Prostate gland (tissue), 2 donors: ENCODE measurements around the gene SLIT3. TPM values are rescaled to one million over a fixed set of nuclear protein-coding genes. Genes with fewer than 3 reads are reported as not detected.

Experiments used
- DNase-seq: peaks from one replicate; pipeline ENCODE4 v3.0.0-alpha.2; 2019; ENCODE audit warnings: low spot score
- H3K27ac ChIP-seq, 2 donors: fragments of 200-600 bp; sonication (generic); 2 replicates each; pipeline ENCODE4 v1.5.1; 2017 to 2019
- H3K27me3 ChIP-seq: fragments of 200-600 bp; sonication (generic); replicated peaks from 2 replicates; pipeline ENCODE4 v1.5.1; 2019; ENCODE audit not compliant: insufficient read depth
- H3K36me3 ChIP-seq, 2 donors: fragments of 200-600 bp; sonication (generic); 1 replicate in 1 of 2; 2 replicates in 1 of 2; pipeline versions ENCODE4 v1.5.1 to v1.8.1; 2017 to 2019
- H3K4me1 ChIP-seq: fragments of 200-600 bp; sonication (generic); replicated peaks from 2 replicates; pipeline ENCODE4 v1.5.1; 2019
- H3K4me3 ChIP-seq, 2 donors: fragments of 200-600 bp; sonication (generic); 2 replicates each; pipeline ENCODE4 v1.5.1; 2017 to 2019
- H3K9me3 ChIP-seq: fragments of 200-600 bp; sonication (generic); 2 replicates; pipeline ENCODE4 v1.5.1; 2017
- CTCF ChIP-seq, 4 experiments: fragments of 200-600 bp in 2 of 4; fragments of 450-650 bp in 2 of 4; sonication (generic) in 2 of 4; IDR thresholded peaks; 1 replicate in 3 of 4; 2 replicates in 1 of 4; pipeline ENCODE4 v1.5.1; 2016 to 2019; ENCODE audit warnings: antibody characterized with exemption in 4 of 4, mild to moderate bottlenecking in 2 of 4, moderate library complexity in 2 of 4
- POLR2A ChIP-seq: fragments of 450-650 bp; IDR thresholded peaks from one replicate; pipeline ENCODE4 v1.6.1; 2016; ENCODE audit warnings: antibody characterized with exemption, mild to moderate bottlenecking
- POLR2AphosphoS5 ChIP-seq: sonication (generic); formaldehyde crosslinking; IDR thresholded peaks from one replicate; pipeline ENCODE4 v1.6.1; 2017; ENCODE audit warnings: antibody characterized with exemption
- WGBS: methylation state at CpG from one replicate; pipeline ENCODE4 v1.1.5; 2018; 5-methylcytosine and 5-hydroxymethylcytosine counted together
- intact Hi-C: fragments of 100-400 bp; cut with DNase I; formaldehyde crosslinking; loops from one replicate; pipeline ENCODE4 v1.14.2; 2022
- total RNA-seq, 2 donors: library from RNA; depleted of rRNA; stranded (reverse); fragments of >200 nt; gene quantifications; one replicate each; pipeline ENCODE4 v1.1.0, GENCODE V29; 2016

The SLIT3 gene
- total RNA-seq, 2 donors from 2014 or later, result 8.3 TPM

DNA sequence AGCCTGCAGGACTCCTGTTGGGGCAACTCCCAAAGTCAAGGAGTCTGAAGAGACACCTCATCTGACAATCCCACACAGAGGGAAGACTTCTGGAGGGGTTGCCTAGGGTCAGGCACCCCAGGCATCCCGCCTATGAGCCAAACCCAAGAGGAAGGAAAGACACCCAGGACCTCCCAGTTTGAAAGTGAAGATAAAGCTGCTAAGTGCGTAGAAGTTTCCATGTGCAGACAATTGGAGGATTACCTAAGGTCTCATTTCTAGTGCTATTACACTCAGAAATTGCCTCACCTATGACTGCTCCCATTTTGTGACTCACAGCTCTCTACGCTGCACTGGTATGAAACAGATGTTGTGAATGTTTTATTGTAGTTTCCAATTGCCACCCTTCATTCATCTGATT, 322.9 kb downstream of the SLIT3 start:
- H3K27ac ChIP-seq, result no peak overlapping the region
- intact Hi-C loops, result no loop called here
- DNase-seq, result no peak
- no peak overlapping the region for H3K4me3 ChIP-seq
- no peak for TF ChIP-seq POLR2A
- no peak for TF ChIP-seq CTCF (IDR thresholded peaks at IDR 0.05)
- TF ChIP-seq POLR2AphosphoS5, result no peak
- no peaks in the 10 kb centered on the region for H3K27me3 ChIP-seq
- H3K9me3 ChIP-seq, result no peaks in the 10 kb centered on the region
- H3K36me3 ChIP-seq, result no peaks in the 10 kb centered on the region
- WGBS, result 79% methylated on average over 3 of the region's 3 CpGs
- no peaks in the 10 kb centered on the region for H3K4me1 ChIP-seq

- TF ChIP-seq POLR2AphosphoS5 (no peak), CTCF (IDR thresholded peaks at IDR 0.05) (no peak), POLR2A (no peak)
- no peak for DNase-seq
- Histone ChIP-seq H3K4me3 (no peak overlapping the region), H3K36me3 (no peaks in the 10 kb centered on the region), H3K27me3 (no peaks in the 10 kb centered on the region), H3K9me3 (no peaks in the 10 kb centered on the region), H3K27ac (no peak overlapping the region), H3K4me1 (no peaks in the 10 kb centered on the region)
- intact Hi-C loops, result no loop called here
- 75% methylated on average over 3 of the region's 3 CpGs for WGBS
These were observed 324.5 kb downstream of the SLIT3 start for GRCh38 chr5:168976311-168976970.

GRCh38 chr5:168975331-168975730, 325.6 kb downstream of the SLIT3 start:
- H3K4me3 ChIP-seq, result no peak overlapping the region
- no peak overlapping the region for H3K27ac ChIP-seq
- H3K36me3 ChIP-seq, result no peaks in the 10 kb centered on the region
- TF ChIP-seq POLR2AphosphoS5, result no peak
- TF ChIP-seq CTCF (IDR thresholded peaks at IDR 0.05), result no peak
- no peak for TF ChIP-seq POLR2A
- intact Hi-C loops, result no loop called here
- no peak for DNase-seq
- no peaks in the 10 kb centered on the region for H3K27me3 ChIP-seq
- WGBS, result 89% methylated on average over 3 of the region's 3 CpGs
- no peaks in the 10 kb centered on the region for H3K9me3 ChIP-seq
- no peaks in the 10 kb centered on the region for H3K4me1 ChIP-seq

DNA sequence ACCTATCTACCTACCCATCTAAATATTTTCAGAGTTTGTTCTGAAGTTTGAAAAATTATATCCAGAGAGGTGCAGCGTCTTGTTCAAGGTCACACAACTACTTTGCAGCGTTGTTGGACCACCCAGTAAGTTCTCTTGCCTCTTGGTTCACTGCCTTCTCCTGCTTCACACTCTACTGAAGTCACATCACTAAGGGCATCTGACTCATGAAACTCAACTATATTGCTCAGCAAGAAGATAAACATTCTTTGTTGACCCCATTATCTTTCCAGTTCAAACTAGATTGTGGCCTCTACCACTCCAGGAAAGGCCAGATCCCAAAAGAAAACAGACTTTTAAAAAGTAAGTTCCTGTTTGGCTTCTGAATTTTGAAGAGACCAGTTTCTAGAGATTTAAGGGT, 326.9 kb downstream of the SLIT3 start:
- Histone ChIP-seq H3K27me3 (no peaks in the 10 kb centered on the region), H3K4me1 (no peaks in the 10 kb centered on the region), H3K36me3 (no peaks in the 10 kb centered on the region), H3K27ac (no peak overlapping the region), H3K9me3 (no peaks in the 10 kb centered on the region), H3K4me3 (no peak overlapping the region)
- no peak for TF ChIP-seq CTCF (IDR thresholded peaks at IDR 0.05)
- no peak for TF ChIP-seq POLR2AphosphoS5
- TF ChIP-seq POLR2A, result no peak
- intact Hi-C loops, result no loop called here
- no peak for DNase-seq
- 86% methylated on average over 2 of the region's 2 CpGs for WGBS

DNA sequence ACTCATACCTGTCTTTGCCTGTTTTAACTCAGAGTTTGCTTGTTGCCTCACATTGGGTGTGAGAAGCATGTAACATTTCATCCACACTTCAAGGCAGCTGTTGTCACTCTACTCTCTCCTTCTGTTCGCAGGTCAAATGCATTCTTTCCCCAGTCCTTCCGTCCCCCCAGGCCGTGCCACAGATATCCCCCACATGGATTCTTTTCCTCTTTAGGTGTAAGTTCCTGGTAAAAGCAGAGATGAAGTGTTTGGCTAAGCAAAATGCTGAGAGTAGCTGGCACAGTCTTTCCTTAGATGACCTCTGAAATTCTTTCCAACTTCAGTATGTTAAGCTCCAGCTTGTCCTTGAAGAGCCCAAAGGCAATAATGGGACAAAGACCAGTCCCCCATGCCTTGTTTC, 328.2 kb downstream of the SLIT3 start:
- no peak for DNase-seq
- TF ChIP-seq POLR2A (no peak), POLR2AphosphoS5 (no peak), CTCF (IDR thresholded peaks at IDR 0.05) (no peak)
- no peak overlapping the region for H3K4me3 ChIP-seq
- no peaks in the 10 kb centered on the region for H3K27me3 ChIP-seq
- 81% methylated on average over 3 of the region's 3 CpGs for WGBS
- no peaks in the 10 kb centered on the region for H3K4me1 ChIP-seq
- no peak overlapping the region for H3K27ac ChIP-seq
- intact Hi-C loops, result no loop called here
- no peaks in the 10 kb centered on the region for H3K9me3 ChIP-seq
- H3K36me3 ChIP-seq, result no peaks in the 10 kb centered on the region
